Measurements from ENCODE around the gene MAML1.
"Not testable (repeated sequence)": the region's sequence is repeated elsewhere in the genome, so short reads cannot be mapped to it uniquely, and the experiment has no call there.

The MAML1 gene

GRCh38 chr5:179734536-179735164, 2.0 kb downstream of the MAML1 start:
- DNase-seq (ENCODE audit: low read depth): no peak

GRCh38 chr5:179738742-179739141, 6.1 kb downstream of the MAML1 start:
- DNase-seq (ENCODE audit: low read depth): no peak

GRCh38 chr5:179744106-179744505, 11.5 kb downstream of the MAML1 start:
- not testable (repeated sequence) for DNase-seq (ENCODE audit: low read depth)

GRCh38 chr5:179746872-179747271, 14.2 kb downstream of the MAML1 start:
- DNase-seq (ENCODE audit: low read depth): no peak

GRCh38 chr5:179747811-179748210, 15.2 kb downstream of the MAML1 start:
- no peak for DNase-seq (ENCODE audit: low read depth)

- DNase-seq (ENCODE audit: low read depth): no peak
Measured at GRCh38 chr5:179749857-179750508, 17.4 kb downstream of the MAML1 start.

GRCh38 chr5:179753971-179754370, 21.3 kb downstream of the MAML1 start:
- DNase-seq (ENCODE audit: low read depth): no peak

- no peak for DNase-seq (ENCODE audit: low read depth)
Measured at GRCh38 chr5:179755022-179755421, 22.4 kb downstream of the MAML1 start.

- DNase-seq (ENCODE audit: low read depth): no peak
Measured at GRCh38 chr5:179758955-179759354, 26.3 kb downstream of the MAML1 start.

- DNase-seq (ENCODE audit: low read depth): no peak
Measured at GRCh38 chr5:179759581-179760551, 27.2 kb downstream of the MAML1 start.

GRCh38 chr5:179762079-179762780, 29.6 kb downstream of the MAML1 start:
- DNase-seq (ENCODE audit: low read depth): no peak

GRCh38 chr5:179762781-179763176, 30.2 kb downstream of the MAML1 start:
- DNase-seq (ENCODE audit: low read depth): no peak

GRCh38 chr5:179763215-179763945, 30.8 kb downstream of the MAML1 start:
- no peak for DNase-seq (ENCODE audit: low read depth)

GRCh38 chr5:179764056-179764455, 31.4 kb downstream of the MAML1 start:
- no peak for DNase-seq (ENCODE audit: low read depth)

- DNase-seq (ENCODE audit: low read depth): no peak
Measured at GRCh38 chr5:179765400-179765799, 32.8 kb downstream of the MAML1 start.

- DNase-seq (ENCODE audit: low read depth): no peak
Measured at GRCh38 chr5:179766021-179766725, 33.6 kb downstream of the MAML1 start.

GRCh38 chr5:179766726-179767455, 34.3 kb downstream of the MAML1 start:
- DNase-seq (ENCODE audit: low read depth): no peak

GRCh38 chr5:179767496-179768100, 35.0 kb downstream of the MAML1 start:
- no peak for DNase-seq (ENCODE audit: low read depth)

- no peak for DNase-seq (ENCODE audit: low read depth)
Measured at GRCh38 chr5:179768326-179769085, 35.9 kb downstream of the MAML1 start.

All from stimulated activated CD8-positive, alpha-beta memory T cell treated with anti-CD3 and anti-CD28 coated beads, Interleukin-15, amount 100 ng/mL, for 24 hours (primary cell).